Loucy (cell line): ENCODE data around the gene PLA2G4F.

Source experiments
- H2AFZ ChIP-seq: fragments of 200-600 bp; sonication (generic); 2 replicates; pipeline ENCODE4 v1.6.0; 2016; ENCODE audit warnings: antibody characterized with exemption, mild to moderate bottlenecking, low read length, moderate library complexity
- H3F3A ChIP-seq: fragments of 200-600 bp; 2 replicates; pipeline ENCODE4 v1.6.0; 2016; ENCODE audit warnings: antibody characterized with exemption, low read depth, mild to moderate bottlenecking
- H3K27me3 ChIP-seq: fragments of 200-600 bp; sonication (generic); 2 replicates; pipeline ENCODE4 v1.6.1; 2014; ENCODE audit warnings: low read length, mild to moderate bottlenecking; ENCODE audit not compliant: insufficient read depth, poor library complexity, severe bottlenecking
- H3K36me3 ChIP-seq: fragments of 200-600 bp; sonication (generic); 2 replicates; pipeline ENCODE4 v1.6.1; 2016; ENCODE audit warnings: low read length; ENCODE audit not compliant: insufficient read depth
- H3K4me1 ChIP-seq: fragments of 200-600 bp; sonication (generic); 2 replicates; pipeline ENCODE4 v1.5.1; 2014; ENCODE audit warnings: low read length, mild to moderate bottlenecking; ENCODE audit not compliant: insufficient read depth, poor library complexity, severe bottlenecking
- H3K4me2 ChIP-seq: fragments of 200-600 bp; sonication (generic); 2 replicates; pipeline ENCODE4 v1.6.0; 2014; ENCODE audit warnings: antibody characterized with exemption, low read length, low read depth, mild to moderate bottlenecking; ENCODE audit not compliant: poor library complexity, severe bottlenecking
- H3K4me3 ChIP-seq: fragments of 200-600 bp; sonication (generic); 2 replicates; pipeline ENCODE4 v1.5.1; 2014; ENCODE audit warnings: low read length, mild to moderate bottlenecking, mixed read lengths; ENCODE audit not compliant: poor library complexity, severe bottlenecking
- H3K79me2 ChIP-seq: fragments of 200-600 bp; sonication (generic); 2 replicates; pipeline ENCODE4 v1.6.1; 2014; ENCODE audit warnings: low read length; ENCODE audit not compliant: insufficient read depth
- H3K9ac ChIP-seq: fragments of 200-600 bp; sonication (generic); 2 replicates; pipeline ENCODE4 v1.6.0; 2014; ENCODE audit warnings: mild to moderate bottlenecking, low read depth, low read length, moderate library complexity; ENCODE audit not compliant: poor library complexity, severe bottlenecking
- H3K9me2 ChIP-seq: fragments of 200-600 bp; sonication (generic); replicated peaks from 2 replicates; pipeline ENCODE4 v1.6.1; 2016; ENCODE audit warnings: low read depth, low read length, mixed read lengths
- H3K9me3 ChIP-seq: fragments of 200-600 bp; sonication (generic); 2 replicates; pipeline ENCODE4 v1.6.1; 2014; ENCODE audit warnings: mild to moderate bottlenecking, antibody characterized with exemption, low read length, low read depth; ENCODE audit not compliant: insufficient read depth
- H4K20me1 ChIP-seq: fragments of 200-600 bp; sonication (generic); 2 replicates; pipeline ENCODE4 v1.6.0; 2014; ENCODE audit warnings: antibody characterized with exemption, low read length, mild to moderate bottlenecking; ENCODE audit not compliant: insufficient read depth, poor library complexity, severe bottlenecking
- EZH2phosphoT487 ChIP-seq: fragments of 200-600 bp; IDR thresholded peaks from 2 replicates; pipeline ENCODE4 v1.6.1; 2018; ENCODE audit warnings: antibody characterized with exemption, mild to moderate bottlenecking, moderate library complexity, borderline replicate concordance
- TF ChIP-seq, protein P1 (sequence below): fragments of 200-600 bp; sonication (generic); conservative IDR thresholded peaks from 2 replicates; pipeline ENCODE4 v1.5.1; 2014; ENCODE audit warnings: mild to moderate bottlenecking, antibody characterized with exemption, low read length

PLA2G4F gene

DNA sequence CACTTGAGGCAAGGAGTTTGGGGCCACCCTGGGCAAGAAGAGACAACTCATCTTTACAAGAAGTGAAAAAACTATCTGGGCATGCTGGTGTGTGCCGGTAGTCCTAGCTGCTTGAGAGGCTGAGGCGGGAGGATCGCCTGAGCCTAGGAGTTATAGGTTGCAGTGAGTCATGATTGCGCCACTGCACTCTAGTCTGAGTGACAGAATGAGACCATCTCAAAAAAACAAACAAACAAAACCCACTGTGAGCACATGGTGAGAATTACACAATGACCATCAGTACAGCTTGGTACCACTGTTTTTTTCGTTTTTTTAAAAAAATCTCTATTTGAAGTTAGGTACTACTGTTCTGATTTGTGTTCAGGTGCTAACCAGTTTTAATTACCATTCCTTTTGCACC, 38.1 kb upstream of the PLA2G4F start:
- H2AFZ ChIP-seq, result no peak overlapping the region
- H3K4me1 ChIP-seq, result peaks cover 22% of the 10 kb centered on the region
- peaks cover 12% of the 10 kb centered on the region; the same call in 1 of the 2 replicates for H3K36me3 ChIP-seq
- no peaks in the 10 kb centered on the region for H4K20me1 ChIP-seq
- no peak overlapping the region for H3K4me3 ChIP-seq
- no peaks in the 10 kb centered on the region for H3K9me3 ChIP-seq
- no peaks in the 10 kb centered on the region for H3F3A ChIP-seq
- TF ChIP-seq, protein P1, sequence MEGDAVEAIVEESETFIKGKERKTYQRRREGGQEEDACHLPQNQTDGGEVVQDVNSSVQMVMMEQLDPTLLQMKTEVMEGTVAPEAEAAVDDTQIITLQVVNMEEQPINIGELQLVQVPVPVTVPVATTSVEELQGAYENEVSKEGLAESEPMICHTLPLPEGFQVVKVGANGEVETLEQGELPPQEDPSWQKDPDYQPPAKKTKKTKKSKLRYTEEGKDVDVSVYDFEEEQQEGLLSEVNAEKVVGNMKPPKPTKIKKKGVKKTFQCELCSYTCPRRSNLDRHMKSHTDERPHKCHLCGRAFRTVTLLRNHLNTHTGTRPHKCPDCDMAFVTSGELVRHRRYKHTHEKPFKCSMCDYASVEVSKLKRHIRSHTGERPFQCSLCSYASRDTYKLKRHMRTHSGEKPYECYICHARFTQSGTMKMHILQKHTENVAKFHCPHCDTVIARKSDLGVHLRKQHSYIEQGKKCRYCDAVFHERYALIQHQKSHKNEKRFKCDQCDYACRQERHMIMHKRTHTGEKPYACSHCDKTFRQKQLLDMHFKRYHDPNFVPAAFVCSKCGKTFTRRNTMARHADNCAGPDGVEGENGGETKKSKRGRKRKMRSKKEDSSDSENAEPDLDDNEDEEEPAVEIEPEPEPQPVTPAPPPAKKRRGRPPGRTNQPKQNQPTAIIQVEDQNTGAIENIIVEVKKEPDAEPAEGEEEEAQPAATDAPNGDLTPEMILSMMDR, result no peak
- TF ChIP-seq EZH2phosphoT487, result no peak
- H3K4me2 ChIP-seq, result no peak overlapping the region
- no peaks in the 10 kb centered on the region for H3K79me2 ChIP-seq
- no peak overlapping the region for H3K9ac ChIP-seq
- H3K9me2 ChIP-seq, result no peaks in the 10 kb centered on the region
- H3K27me3 ChIP-seq, result no peaks in the 10 kb centered on the region

DNA sequence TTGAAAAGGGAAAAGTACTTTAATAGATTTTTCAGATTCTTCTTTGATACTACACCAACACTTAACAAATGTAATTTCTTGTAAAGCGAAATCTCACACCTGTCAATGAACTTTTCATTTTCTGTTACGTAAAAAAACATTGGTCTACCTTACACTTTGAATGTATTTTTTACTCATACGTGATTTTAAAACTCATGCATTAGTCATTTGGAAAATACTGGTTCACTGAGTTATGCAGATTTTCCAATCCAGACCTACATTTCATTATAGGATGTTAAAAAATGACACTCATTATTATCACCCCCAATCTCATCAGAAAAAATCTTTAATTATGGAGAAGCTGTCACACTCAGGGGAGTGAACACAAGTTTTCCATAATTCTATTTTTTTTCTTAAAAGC, 36.9 kb upstream of the PLA2G4F start:
- peaks cover 20% of the 10 kb centered on the region; the same call in 1 of the 2 replicates for H3K36me3 ChIP-seq
- peaks cover 22% of the 10 kb centered on the region for H3K4me1 ChIP-seq
- no peaks in the 10 kb centered on the region for H3K9me3 ChIP-seq
- no peak for TF ChIP-seq EZH2phosphoT487
- TF ChIP-seq, protein P1, result no peak
- H3K79me2 ChIP-seq, result no peaks in the 10 kb centered on the region
- no peaks in the 10 kb centered on the region for H4K20me1 ChIP-seq
- H3K27me3 ChIP-seq, result no peaks in the 10 kb centered on the region
- H3K4me3 ChIP-seq, result no peak overlapping the region
- H3K9ac ChIP-seq, result no peak overlapping the region
- no peak overlapping the region for H3K4me2 ChIP-seq
- no peaks in the 10 kb centered on the region for H3K9me2 ChIP-seq
- H2AFZ ChIP-seq, result no peak overlapping the region
- H3F3A ChIP-seq, result no peaks in the 10 kb centered on the region

DNA sequence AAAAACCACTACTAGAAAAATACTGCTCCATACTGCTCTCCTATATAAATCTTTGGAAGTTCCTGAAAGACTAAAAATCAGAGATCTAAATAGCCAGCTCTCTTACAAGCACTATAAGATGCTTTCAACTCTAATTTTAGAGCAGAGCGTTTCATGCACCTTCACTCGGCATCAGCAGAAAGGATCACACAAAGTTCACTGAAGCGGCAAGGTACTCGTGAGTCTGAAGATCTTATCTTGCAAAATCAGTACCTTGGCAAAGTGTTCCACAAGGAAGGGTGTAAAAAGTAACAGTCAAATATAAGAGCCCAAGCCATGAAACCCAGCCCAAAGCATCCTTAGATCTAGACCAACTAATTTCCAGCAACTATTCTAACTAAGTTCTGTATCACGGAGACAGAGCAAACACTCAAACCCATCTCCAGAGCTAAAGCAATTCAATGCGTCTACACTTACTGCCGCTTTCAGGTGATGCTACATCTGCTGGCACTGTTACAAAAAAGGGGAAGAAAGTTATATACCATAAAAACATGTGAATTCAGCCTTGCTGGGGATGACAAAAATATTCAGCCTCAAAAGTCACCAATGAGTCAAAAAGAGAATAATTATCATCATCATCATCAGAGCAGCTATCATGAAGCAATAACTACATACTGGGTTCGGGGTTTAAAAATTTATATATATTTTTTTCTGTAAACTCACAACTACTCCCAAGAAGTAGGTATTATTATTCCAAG, 35.3 kb upstream of the PLA2G4F start:
- no peak overlapping the region for H3K9ac ChIP-seq
- no peaks in the 10 kb centered on the region for H3K9me3 ChIP-seq
- no peaks in the 10 kb centered on the region for H3F3A ChIP-seq
- H3K9me2 ChIP-seq, result no peaks in the 10 kb centered on the region
- H4K20me1 ChIP-seq, result no peaks in the 10 kb centered on the region
- TF ChIP-seq, protein P1, result no peak
- no peak for TF ChIP-seq EZH2phosphoT487
- H3K4me3 ChIP-seq, result no peak overlapping the region
- peaks cover 36% of the 10 kb centered on the region; the same call in 1 of the 2 replicates for H3K36me3 ChIP-seq
- H3K79me2 ChIP-seq, result no peaks in the 10 kb centered on the region
- H2AFZ ChIP-seq, result no peak overlapping the region
- H3K27me3 ChIP-seq, result no peaks in the 10 kb centered on the region
- peaks cover 22% of the 10 kb centered on the region for H3K4me1 ChIP-seq
- no peak overlapping the region for H3K4me2 ChIP-seq
